H9 (cell line): ENCODE results near the gene CAVIN1. TPM values are rescaled to one million over a fixed set of nuclear protein-coding genes. Genes with fewer than 3 reads are reported as not detected.

ENCODE experiments used
- DNase-seq: peaks from one replicate; pipeline ENCODE4 v3.0.0-alpha.2; 2017
- H2AFZ ChIP-seq: one replicate; pipeline ENCODE4 v1.6.1; 2013; ENCODE audit warnings: mild to moderate bottlenecking, low read length, control low read depth, moderate library complexity
- H2AK5ac ChIP-seq: 2 replicates; pipeline ENCODE4 v1.6.1; 2013; ENCODE audit warnings: low read length, control low read depth, mixed read lengths; ENCODE audit not compliant: insufficient read length
- H2BK120ac ChIP-seq: one replicate; pipeline ENCODE4 v1.6.1; 2013; ENCODE audit warnings: low read depth, mild to moderate bottlenecking, low read length, control low read depth, inconsistent platforms; ENCODE audit not compliant: poor library complexity, severe bottlenecking
- H2BK12ac ChIP-seq: 2 replicates; pipeline ENCODE4 v1.6.1; 2013; ENCODE audit warnings: low read length, control low read depth, mixed read lengths, low read depth; ENCODE audit not compliant: insufficient read length
- H2BK15ac ChIP-seq: 2 replicates; pipeline ENCODE4 v1.6.1; 2013; ENCODE audit warnings: low read depth, low read length, control low read depth
- H2BK20ac ChIP-seq: one replicate; pipeline ENCODE4 v1.6.1; 2013; ENCODE audit warnings: low read depth, mild to moderate bottlenecking, low read length, control low read depth, inconsistent platforms; ENCODE audit not compliant: poor library complexity, severe bottlenecking
- H2BK5ac ChIP-seq: 2 replicates; pipeline ENCODE4 v1.6.1; 2013; ENCODE audit warnings: low read length, control low read depth, mixed read lengths; ENCODE audit not compliant: insufficient read length
- H3K14ac ChIP-seq: 2 replicates; pipeline ENCODE4 v1.6.1; 2013; ENCODE audit warnings: low read length, control low read depth; ENCODE audit not compliant: insufficient read depth
- H3K18ac ChIP-seq: 2 replicates; pipeline ENCODE4 v1.6.1; 2013; ENCODE audit warnings: low read depth, mild to moderate bottlenecking, mixed read lengths, low read length, control low read depth; ENCODE audit not compliant: insufficient read length
- H3K23ac ChIP-seq: 2 replicates; pipeline ENCODE4 v1.6.1; 2013; ENCODE audit warnings: low read length, control low read depth, mixed read lengths, low read depth; ENCODE audit not compliant: insufficient read length
- H3K23me2 ChIP-seq: 2 replicates; pipeline ENCODE4 v1.6.1; 2013; ENCODE audit warnings: low read depth, mild to moderate bottlenecking, mixed read lengths, low read length, control low read depth; ENCODE audit not compliant: insufficient read length, poor library complexity, severe bottlenecking
- H3K27ac ChIP-seq: 2 replicates; pipeline ENCODE4 v1.5.1; 2013; ENCODE audit warnings: low read length, control low read depth, mixed read lengths, low read depth; ENCODE audit not compliant: insufficient read length
- H3K27me3 ChIP-seq: 2 replicates; pipeline ENCODE4 v1.6.1; 2013; ENCODE audit warnings: low read length, control low read depth, inconsistent platforms; ENCODE audit not compliant: insufficient read depth
- H3K4ac ChIP-seq: 2 replicates; pipeline ENCODE4 v1.6.1; 2013; ENCODE audit warnings: low read depth, mild to moderate bottlenecking, control low read depth, inconsistent platforms, low read length, moderate library complexity
- H3K4me1 ChIP-seq: 2 replicates; pipeline ENCODE4 v1.6.1; 2013; ENCODE audit warnings: low read length, control low read depth, inconsistent platforms; ENCODE audit not compliant: insufficient read depth
- H3K4me2 ChIP-seq: 2 replicates; pipeline ENCODE4 v1.6.1; 2013; ENCODE audit warnings: low read length, control low read depth, mixed read lengths; ENCODE audit not compliant: insufficient read length, insufficient read depth
- H3K56ac ChIP-seq: 2 replicates; pipeline ENCODE4 v1.6.1; 2013; ENCODE audit warnings: low read depth, mild to moderate bottlenecking, mixed read lengths, low read length, control low read depth; ENCODE audit not compliant: insufficient read length
- H3K79me1 ChIP-seq: 2 replicates; pipeline ENCODE4 v1.6.1; 2013; ENCODE audit warnings: low read depth, mild to moderate bottlenecking, moderate library complexity, low read length, control low read depth, inconsistent platforms; ENCODE audit not compliant: insufficient read depth, poor library complexity, severe bottlenecking
- H3K79me2 ChIP-seq: 2 replicates; pipeline ENCODE4 v1.6.1; 2013; ENCODE audit warnings: low read length, control low read depth, inconsistent platforms; ENCODE audit not compliant: insufficient read depth
- H3K9ac ChIP-seq: 2 replicates; pipeline ENCODE4 v1.6.1; 2013; ENCODE audit warnings: low read length, control low read depth, mixed read lengths; ENCODE audit not compliant: insufficient read length; ENCODE audit errors: extremely low read depth
- H3K9me3 ChIP-seq: one replicate; pipeline ENCODE4 v1.6.1; 2013; ENCODE audit warnings: low read depth, low read length, inconsistent platforms; ENCODE audit not compliant: control insufficient read depth
- H3T11ph ChIP-seq: one replicate; pipeline ENCODE4 v1.6.1; 2013; ENCODE audit warnings: mild to moderate bottlenecking, low read length, control low read depth, inconsistent platforms
- H4K20me1 ChIP-seq: one replicate; pipeline ENCODE4 v1.6.1; 2013; ENCODE audit not compliant: control insufficient read depth, insufficient read length, insufficient read depth
- H4K5ac ChIP-seq: 2 replicates; pipeline ENCODE4 v1.6.1; 2013; ENCODE audit warnings: low read depth, mild to moderate bottlenecking, mixed read lengths, low read length, control low read depth; ENCODE audit not compliant: insufficient read length
- H4K8ac ChIP-seq: replicated peaks from 2 replicates; pipeline ENCODE4 v1.6.1; 2013; ENCODE audit warnings: low read length, control low read depth, mixed read lengths, low read depth; ENCODE audit not compliant: insufficient read length
- H4K91ac ChIP-seq: 2 replicates; pipeline ENCODE4 v1.6.1; 2013; ENCODE audit warnings: low read depth, mild to moderate bottlenecking, moderate library complexity, mixed read lengths, low read length, control low read depth; ENCODE audit not compliant: insufficient read length
- H3K27ac Mint-ChIP-seq, 3 experiments: 2 replicates in 2 of 3; 3 replicates in 1 of 3; pipeline ENCODE4 v1.8.0; 2020 to 2021; ENCODE audit warnings: mixed read lengths in 3 of 3, mild to moderate bottlenecking in 1 of 3, moderate library complexity in 1 of 3
- H3K27me3 Mint-ChIP-seq: 2 replicates; pipeline ENCODE4 v1.8.0; 2021; ENCODE audit warnings: low read depth, mild to moderate bottlenecking, moderate library complexity, mixed read lengths
- H3K36me3 Mint-ChIP-seq, 3 experiments: 2 replicates in 2 of 3; 3 replicates in 1 of 3; pipeline ENCODE4 v1.8.0; 2020 to 2021; ENCODE audit warnings: low read depth in 3 of 3, mixed read lengths in 3 of 3; ENCODE audit not compliant: insufficient read depth in 1 of 3
- H3K4me1 Mint-ChIP-seq, 2 experiments: 2 replicates each; pipeline ENCODE4 v1.8.0; 2020; ENCODE audit warnings: mixed read lengths in 2 of 2
- H3K4me3 Mint-ChIP-seq, 2 experiments: 2 replicates in 1 of 2; 3 replicates in 1 of 2; pipeline ENCODE4 v1.8.0; 2020 to 2021; ENCODE audit warnings: mild to moderate bottlenecking in 2 of 2, mixed read lengths in 2 of 2, moderate library complexity in 1 of 2
- H3K9me3 Mint-ChIP-seq, 2 experiments: 2 replicates in 1 of 2; 3 replicates in 1 of 2; pipeline ENCODE4 v1.8.0; 2020; ENCODE audit warnings: mild to moderate bottlenecking in 2 of 2, mixed read lengths in 2 of 2, moderate library complexity in 1 of 2
- CTCF ChIP-seq: fragments of 200-600 bp; sonication (generic); conservative IDR thresholded peaks from 3 replicates; pipeline ENCODE4 v1.8.0; 2021; ENCODE audit warnings: antibody characterized with exemption, mild to moderate bottlenecking
- WGBS: extraction: QIAGEN DNeasy Blood & Tissue Kit; methylation state at CpG from one replicate; pipeline ENCODE4 v1.1.7; 2013; ENCODE audit warnings: missing lambda C conversion rate, low lambda C conversion rate, mixed read lengths; ENCODE audit not compliant: insufficient read length; ENCODE audit errors: extremely low coverage; 5-methylcytosine and 5-hydroxymethylcytosine counted together
- total RNA-seq: library from RNA; stranded (reverse); gene quantifications from 2 replicates; pipeline ENCODE4 v1.2.1, GENCODE V29; 2021

Gene CAVIN1
- total RNA-seq, 1 experiment from 2014 or later = 65.2 TPM

- no peaks in the 10 kb centered on the region for H3K4me1 ChIP-seq
- H3K79me1 ChIP-seq = no peaks in the 10 kb centered on the region
- H3K9ac ChIP-seq = no peak overlapping the region
- no peak for TF ChIP-seq CTCF
- WGBS = no CpG with 5 or more reads among the region's 3 CpGs
- H3K14ac ChIP-seq = no peak overlapping the region
- no peak overlapping the region for H2AFZ ChIP-seq
- no peaks in the 10 kb centered on the region for H3K9me3 ChIP-seq
- peaks cover 11 to 14% of the 10 kb centered on the region in 2 experiments for H3K4me1 Mint-ChIP-seq
- no peak overlapping the region for H4K8ac ChIP-seq
- no peaks in the 10 kb centered on the region for H3K23me2 ChIP-seq
- H3K4ac ChIP-seq = no peak overlapping the region
- H3K4me3 Mint-ChIP-seq = no peak overlapping the region
- peaks cover 0 to 2% (median 0%) of the 10 kb centered on the region in 3 experiments; a peak in 2 of 7 replicates for H3K36me3 Mint-ChIP-seq
- no peak overlapping the region for H4K5ac ChIP-seq
- no peak overlapping the region for H2AK5ac ChIP-seq
- DNase-seq = no peak
- no peak overlapping the region for H3K27ac Mint-ChIP-seq
- H4K91ac ChIP-seq = no peak overlapping the region
- H2BK5ac ChIP-seq = no peak overlapping the region
- no peaks in the 10 kb centered on the region for H3K27me3 ChIP-seq
- no peaks in the 10 kb centered on the region for H3K9me3 Mint-ChIP-seq
- H2BK20ac ChIP-seq = no peak overlapping the region
- no peak overlapping the region for H3T11ph ChIP-seq
- peaks cover 6% of the 10 kb centered on the region; the same call in 1 of the 2 replicates for H3K79me2 ChIP-seq
- H3K27ac ChIP-seq = no peak overlapping the region
- no peak overlapping the region for H3K23ac ChIP-seq
- H3K18ac ChIP-seq = no peak overlapping the region
- no peaks in the 10 kb centered on the region for H3K27me3 Mint-ChIP-seq
- no peaks in the 10 kb centered on the region for H4K20me1 ChIP-seq
- H2BK12ac ChIP-seq = no peak overlapping the region
- H2BK15ac ChIP-seq = no peak overlapping the region
- no peak overlapping the region for H3K4me2 ChIP-seq
- H2BK120ac ChIP-seq = no peak overlapping the region
- H3K56ac ChIP-seq = no peak overlapping the region
Measured at GRCh38 chr17:42354956-42355843, 67.9 kb downstream of the CAVIN1 start.

Other genes starting within 250 kb of the CAVIN1 start
- gene KCNH4, start 242.1 kb downstream of the CAVIN1 start, total RNA-seq = 0.13 TPM in 1 of 2 replicates, not detected in the other
- not detected in 2 replicates for gene HCRT, start 237.8 kb downstream of the CAVIN1 start, total RNA-seq
- 8.5 and 11.0 TPM in 2 replicates for gene GHDC, start 228.8 kb downstream of the CAVIN1 start, total RNA-seq
- 42.9 and 46.2 TPM in 2 replicates for gene STAT5B, start 146.9 kb downstream of the CAVIN1 start, total RNA-seq
- gene STAT5A, start 134.8 kb downstream of the CAVIN1 start, total RNA-seq = 4.3 and 6.4 TPM in 2 replicates
- 82.1 and 83.2 TPM in 2 replicates for gene STAT3, start 34.8 kb downstream of the CAVIN1 start, total RNA-seq
- 47.8 and 54.1 TPM in 2 replicates for gene ATP6V0A1, start 35.6 kb upstream of the CAVIN1 start, total RNA-seq
- 20.4 and 23.5 TPM in 2 replicates for gene NAGLU, start 113.0 kb upstream of the CAVIN1 start, total RNA-seq
- gene HSD17B1, start 129.7 kb upstream of the CAVIN1 start, total RNA-seq = 1.3 and 1.5 TPM in 2 replicates
- gene COASY, start 138.9 kb upstream of the CAVIN1 start, total RNA-seq = 81.4 and 84.1 TPM in 2 replicates
- gene MLX, start 143.8 kb upstream of the CAVIN1 start, total RNA-seq = 42.1 and 45.3 TPM in 2 replicates
- gene PSMC3IP, start 154.5 kb upstream of the CAVIN1 start, total RNA-seq = 36.0 and 37.4 TPM in 2 replicates
- 47.3 and 51.1 TPM in 2 replicates for gene RETREG3, start 186.1 kb upstream of the CAVIN1 start, total RNA-seq
- gene TUBG1, start 186.4 kb upstream of the CAVIN1 start, total RNA-seq = 117 and 122 TPM in 2 replicates
- 20.4 and 22.0 TPM in 2 replicates for gene TUBG2, start 236.0 kb upstream of the CAVIN1 start, total RNA-seq